ENCODE results near the gene HADHA.

Gene HADHA

DNA sequence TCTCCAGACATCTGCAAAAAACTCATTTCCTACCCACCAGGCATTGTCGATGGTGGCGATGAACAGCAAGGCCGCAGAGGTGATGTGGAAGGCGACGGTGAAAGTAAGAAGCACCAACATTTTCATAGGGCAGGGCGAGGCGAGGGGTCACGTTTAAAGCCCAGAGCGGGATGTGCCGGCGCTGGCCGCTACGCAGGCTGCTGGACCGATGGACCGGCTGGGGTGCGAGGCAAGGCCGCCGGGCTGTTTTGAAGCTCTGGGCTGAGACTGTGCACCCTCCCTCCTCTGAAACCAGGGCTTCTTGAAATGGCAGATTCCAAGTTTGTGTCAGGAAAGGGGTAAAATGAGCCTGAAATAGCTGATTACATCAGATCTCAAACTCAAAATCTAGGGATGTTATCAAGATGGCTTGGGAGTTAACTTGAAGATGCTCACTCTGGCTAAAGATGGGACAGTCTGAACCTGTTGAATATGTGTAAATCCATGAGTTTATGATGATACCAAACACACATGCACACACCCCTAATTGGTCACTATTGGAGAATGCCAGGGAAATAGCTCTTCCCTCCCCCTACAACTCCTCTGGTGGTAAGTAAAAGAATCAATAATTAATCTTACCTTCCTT is 103.2 kb downstream of the HADHA start:
- no peaks in the 10 kb centered on the region for H3K36me3 ChIP-seq (ENCODE audit: insufficient read depth, low read length)
- no peak overlapping the region for H2AFZ ChIP-seq (ENCODE audit: low read length, unreplicated experiment)
- no peaks in the 10 kb centered on the region for H3K27me3 ChIP-seq (ENCODE audit: insufficient read depth, low read length)
- H3K27ac ChIP-seq (ENCODE audit: low read depth, low read length), result no peak overlapping the region
- no peaks in the 10 kb centered on the region for H3K4me1 ChIP-seq (ENCODE audit: control insufficient read depth, insufficient read depth, low read length, unreplicated experiment)
- no peak overlapping the region for H3K4me3 ChIP-seq (ENCODE audit: low read depth, low read length)
- no peaks in the 10 kb centered on the region for H3K79me2 ChIP-seq (ENCODE audit: control insufficient read depth, insufficient read depth, low read length, unreplicated experiment)

Measured in ACC112 (cell line).